Neural cell (in vitro differentiated cells): ENCODE results near the gene SNAPIN. TPM values are rescaled to one million over a fixed set of nuclear protein-coding genes. Genes with fewer than 3 reads are reported as not detected.

Experiments used
- H2AFZ ChIP-seq: fragments of 200-600, 300-800 bp; sonication (generic), shearing (Covaris generic); 2 replicates; pipeline ENCODE4 v1.6.0; 2014; ENCODE audit warnings: low read depth, mild to moderate bottlenecking, antibody characterized with exemption, low read length, moderate library complexity
- H3F3A ChIP-seq: fragments of 200-600 bp; shearing (Covaris generic); 2 replicates; pipeline ENCODE4 v1.6.1; 2016; ENCODE audit warnings: mild to moderate bottlenecking, moderate library complexity, mixed read lengths, antibody characterized with exemption, low read length; ENCODE audit not compliant: insufficient read depth, poor library complexity, severe bottlenecking
- H3K27ac ChIP-seq: fragments of 200-600, 300-800 bp; sonication (generic), shearing (Covaris generic); 2 replicates; pipeline ENCODE4 v1.5.1; 2014; ENCODE audit warnings: mild to moderate bottlenecking, low read length, moderate library complexity
- H3K27me3 ChIP-seq: fragments of 300-800, 200-600 bp; sonication (generic), shearing (Covaris generic); 2 replicates; pipeline ENCODE4 v1.6.0; 2014; ENCODE audit warnings: mild to moderate bottlenecking, low read depth, low read length, moderate library complexity; ENCODE audit not compliant: insufficient read depth
- H3K36me3 ChIP-seq: fragments of 300-800, 200-600 bp; sonication (generic), shearing (Covaris generic); 2 replicates; pipeline ENCODE4 v1.5.1; 2014; ENCODE audit warnings: mild to moderate bottlenecking, antibody characterized with exemption, low read length, moderate library complexity; ENCODE audit not compliant: insufficient read depth
- H3K4me2 ChIP-seq: fragments of 300-800, 200-600 bp; sonication (generic), shearing (Covaris generic); 2 replicates; pipeline ENCODE4 v1.6.0; 2014; ENCODE audit warnings: mild to moderate bottlenecking, low read length
- H3K4me3 ChIP-seq: fragments of 300-800, 200-600 bp; sonication (generic), shearing (Covaris generic); 2 replicates; pipeline ENCODE4 v1.5.1; 2014; ENCODE audit warnings: mild to moderate bottlenecking, low read length, moderate library complexity
- H3K79me2 ChIP-seq: fragments of 200-600 bp; shearing (Covaris generic); replicated peaks from 2 replicates; pipeline ENCODE4 v1.6.0; 2014; ENCODE audit warnings: mild to moderate bottlenecking, low read length, moderate library complexity; ENCODE audit not compliant: insufficient read depth
- H3K9ac ChIP-seq: fragments of 300-800, 200-600 bp; sonication (generic), shearing (Covaris generic); 2 replicates; pipeline ENCODE4 v1.6.1; 2016; ENCODE audit warnings: mild to moderate bottlenecking, low read length, mixed read lengths
- H3K9me2 ChIP-seq: fragments of 200-600 bp; shearing (Covaris generic); 2 replicates; pipeline ENCODE4 v1.6.1; 2016; ENCODE audit warnings: mild to moderate bottlenecking, low read length, mixed read lengths; ENCODE audit not compliant: insufficient read depth
- H3K9me3 ChIP-seq: fragments of 200-600, 300-800 bp; sonication (generic), shearing (Covaris generic); 2 replicates; pipeline ENCODE4 v1.6.1; 2016; ENCODE audit warnings: mild to moderate bottlenecking, mixed run types, low read length, moderate library complexity, mixed read lengths
- H4K20me1 ChIP-seq: fragments of 200-600 bp; shearing (Covaris generic); 2 replicates; pipeline ENCODE4 v1.6.1; 2016; ENCODE audit warnings: mild to moderate bottlenecking, mixed run types; ENCODE audit not compliant: insufficient read depth
- CTCF ChIP-seq: fragments of 450-650 bp; IDR thresholded peaks from 2 replicates; pipeline ENCODE4 v1.5.1; 2014; ENCODE audit warnings: antibody characterized with exemption, mild to moderate bottlenecking, moderate library complexity; ENCODE audit not compliant: poor library complexity, severe bottlenecking
- EP300 ChIP-seq: fragments of 450-650 bp; conservative IDR thresholded peaks from 2 replicates; pipeline ENCODE4 v1.6.1; 2014; ENCODE audit warnings: antibody characterized with exemption, mild to moderate bottlenecking, moderate library complexity; ENCODE audit not compliant: poor library complexity, severe bottlenecking
- EZH2 ChIP-seq: fragments of 200-600, 300-800 bp; shearing (Covaris generic), sonication (generic); IDR thresholded peaks from 2 replicates; pipeline ENCODE4 v1.6.1; 2014; ENCODE audit warnings: antibody characterized with exemption, low read length, borderline replicate concordance, mild to moderate bottlenecking; ENCODE audit not compliant: insufficient read depth, poor library complexity, severe bottlenecking
- MXI1 ChIP-seq: fragments of 450-650 bp; conservative IDR thresholded peaks from 2 replicates; pipeline ENCODE4 v1.6.1; 2014; ENCODE audit warnings: antibody characterized with exemption, mild to moderate bottlenecking; ENCODE audit not compliant: poor library complexity, severe bottlenecking
- POLR2AphosphoS5 ChIP-seq: IDR thresholded peaks from 2 replicates; pipeline ENCODE4 v1.6.1; 2012
- RAD21 ChIP-seq: fragments of 450-650 bp; conservative IDR thresholded peaks from 2 replicates; pipeline ENCODE4 v1.6.1; 2014; ENCODE audit warnings: antibody characterized with exemption, mild to moderate bottlenecking, moderate library complexity
- REST ChIP-seq: IDR thresholded peaks from 2 replicates; pipeline ENCODE4 v1.6.1; 2012; ENCODE audit warnings: borderline replicate concordance
- SMC3 ChIP-seq: fragments of 450-650 bp; conservative IDR thresholded peaks from 2 replicates; pipeline ENCODE4 v1.6.1; 2014; ENCODE audit warnings: antibody characterized with exemption, mild to moderate bottlenecking, moderate library complexity; ENCODE audit not compliant: poor library complexity
- TAF1 ChIP-seq: IDR thresholded peaks from 2 replicates; pipeline ENCODE4 v1.6.1; 2012; ENCODE audit warnings: low read depth
- polyA plus RNA-seq: library from polyadenylated mRNA; depleted of rRNA; stranded (reverse); fragments of >200 nt; gene quantifications from 2 replicates; pipeline ENCODE4 v1.2.3, GENCODE V29; 2014

The SNAPIN gene
- polyA plus RNA-seq, 1 donor from 2014 or later = 100.0 TPM

GRCh38 chr1:153698923-153699714 lies 40.6 kb downstream of the SNAPIN start:
- no peaks in the 10 kb centered on the region for H3K9me3 ChIP-seq
- no peaks in the 10 kb centered on the region for H3K9me2 ChIP-seq
- H3K27ac ChIP-seq = no peak overlapping the region
- no peak overlapping the region for H2AFZ ChIP-seq
- H3K9ac ChIP-seq = no peak overlapping the region
- H3K4me3 ChIP-seq = no peak overlapping the region
- H3K79me2 ChIP-seq = no peaks in the 10 kb centered on the region
- TF ChIP-seq POLR2AphosphoS5 (no peak), REST (no peak), RAD21 (no peak), EP300 (no peak), SMC3 (no peak), TAF1 (no peak), MXI1 (no peak), EZH2 (no peak), CTCF (no peak)
- H3K27me3 ChIP-seq = no peaks in the 10 kb centered on the region
- no peaks in the 10 kb centered on the region for H3K36me3 ChIP-seq
- no peaks in the 10 kb centered on the region for H3F3A ChIP-seq
- H4K20me1 ChIP-seq = no peaks in the 10 kb centered on the region
- H3K4me2 ChIP-seq = no peak overlapping the region

- H3K27ac ChIP-seq = no peak overlapping the region
- no peaks in the 10 kb centered on the region for H3K79me2 ChIP-seq
- no peaks in the 10 kb centered on the region for H3K9me2 ChIP-seq
- H3K9me3 ChIP-seq = no peaks in the 10 kb centered on the region
- H3F3A ChIP-seq = no peaks in the 10 kb centered on the region
- no peak overlapping the region for H3K4me2 ChIP-seq
- TF ChIP-seq CTCF = no peak
- TF ChIP-seq TAF1 = no peak
- no peak for TF ChIP-seq RAD21
- TF ChIP-seq REST = no peak
- no peak for TF ChIP-seq MXI1
- TF ChIP-seq EZH2 = no peak
- H4K20me1 ChIP-seq = no peaks in the 10 kb centered on the region
- no peak overlapping the region for H2AFZ ChIP-seq
- H3K4me3 ChIP-seq = no peak overlapping the region
- no peak overlapping the region for H3K9ac ChIP-seq
- H3K36me3 ChIP-seq = no peaks in the 10 kb centered on the region
- H3K27me3 ChIP-seq = no peaks in the 10 kb centered on the region
Observed at GRCh38 chr1:153699768-153700167, 41.3 kb downstream of the SNAPIN start.
